ENCODE data around the gene PRKAG2. TPM values are rescaled to one million over a fixed set of nuclear protein-coding genes. Genes with fewer than 3 reads are reported as not detected.

Gene PRKAG2
- total and polyA plus RNA-seq, 2 of the 8 experiments (the other 6 are each of a cell fraction or from before 2014, with no cell fraction given), result 7.5 to 18.1 TPM

DNA sequence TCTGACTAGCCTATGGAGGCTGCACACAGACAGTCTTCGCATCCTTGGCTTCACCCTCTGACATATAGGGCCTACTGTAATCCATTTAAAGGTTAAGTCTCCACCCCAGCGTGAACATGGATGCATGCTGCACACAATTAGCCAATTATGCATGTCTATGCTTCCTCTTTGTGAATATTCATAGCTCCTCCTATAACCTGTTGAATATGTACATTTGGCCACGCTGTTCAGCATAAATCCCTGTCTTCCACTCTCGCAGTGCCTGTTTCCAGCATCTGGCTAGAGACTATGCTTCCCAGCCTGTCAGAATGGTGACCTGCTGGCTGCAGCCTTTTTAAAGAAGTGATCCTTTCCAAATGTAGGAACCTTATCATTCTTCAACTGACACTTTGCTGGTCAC is 106.7 kb downstream of the PRKAG2 start:
- Histone ChIP-seq H2AFZ (ENCODE audit: low read length) (no peak overlapping the region), H4K5ac (ENCODE audit: insufficient read length, low read depth, low read length) (no peak overlapping the region), H4K20me1 (replicated peaks in 1 of 2; ENCODE audit: control insufficient read depth in 1 of 2, insufficient read depth in 2 of 2, low read length in 2 of 2) (no peaks in the 10 kb centered on the region), H3K9me3 (ENCODE audit: insufficient read depth in 2 of 2, low read depth in 1 of 2, low read length in 1 of 2) (no peaks in the 10 kb centered on the region), H2BK20ac (ENCODE audit: low read length) (no peak overlapping the region), H3K4me3 (ENCODE audit: extremely low read depth in 1 of 4, insufficient read depth in 2 of 4, low read depth in 3 of 4, low read length in 4 of 4) (no peak overlapping the region), H2AK5ac (ENCODE audit: low read depth, low read length) (no peak overlapping the region), H3K56ac (replicated peaks; ENCODE audit: insufficient read length, low read depth, low read length) (no peak overlapping the region), H4K91ac (replicated peaks; ENCODE audit: insufficient read length, low read length) (no peak overlapping the region), H3K9ac (replicated peaks in 1 of 4; ENCODE audit: extremely low read depth in 1 of 4, low read depth in 3 of 4, low read length in 3 of 4) (no peak overlapping the region), H4K8ac (ENCODE audit: extremely low read depth, insufficient read depth, low read length) (no peak overlapping the region), H3K27ac (ENCODE audit: low read depth, low read length) (no peak overlapping the region), H3K18ac (ENCODE audit: extremely low read depth, low read length) (no peak overlapping the region), H3K4me2 (ENCODE audit: insufficient read depth in 1 of 2, low read depth in 2 of 2, low read length in 2 of 2) (no peak overlapping the region), H3K23me2 (ENCODE audit: low read depth, low read length) (no peaks in the 10 kb centered on the region), H3K27me3 (replicated peaks in 1 of 4; ENCODE audit: control insufficient read depth in 3 of 4, extremely low read depth in 1 of 4, insufficient read depth in 3 of 4, low read length in 3 of 4) (0 out of 7 replicates have a peak, but pooled peaks cover 0 to 1% (median 0%) of the 10 kb centered on the region in 4 experiments), H2BK12ac (ENCODE audit: low read depth, low read length) (no peak overlapping the region), H3K23ac (ENCODE audit: insufficient read length) (no peak overlapping the region), H3K4ac (replicated peaks; ENCODE audit: insufficient read length, low read depth, low read length) (no peak overlapping the region), H3K79me1 (ENCODE audit: low read depth, low read length) (no peaks in the 10 kb centered on the region), H2BK5ac (ENCODE audit: low read depth, low read length) (no peak overlapping the region), H2BK15ac (ENCODE audit: low read length) (no peak overlapping the region), H2BK120ac (replicated peaks; ENCODE audit: low read depth, low read length) (no peak overlapping the region), H3K4me1 (replicated peaks in 1 of 4; ENCODE audit: control insufficient read depth in 3 of 4, insufficient read depth in 4 of 4, low read length in 3 of 4) (peaks cover 0 to 4% (median 0%) of the 10 kb centered on the region in 4 experiments; a peak in 1 of 7 replicates), H3K14ac (ENCODE audit: insufficient read length) (no peak overlapping the region), H3K79me2 (ENCODE audit: control insufficient read depth in 1 of 2, insufficient read depth in 2 of 2, low read length in 2 of 2) (no peaks in the 10 kb centered on the region), H3K36me3 (ENCODE audit: control insufficient read depth in 2 of 4, insufficient read depth in 4 of 4, low read length in 3 of 4) (no peaks in the 10 kb centered on the region)
- DNase-seq (ENCODE audit: low read depth in 1 of 2, low spot score in 2 of 2) (no peak), FAIRE-seq (no peak)
- WGBS, 2 experiments (ENCODE audit: extremely low coverage in 1 of 2, insufficient coverage in 1 of 2, insufficient read length in 1 of 2, insufficient replicate concordance in 2 of 2, low coverage in 1 of 2, low lambda C conversion rate in 2 of 2, missing lambda C conversion rate in 1 of 2), result 85% methylated on average over 4 of the region's 4 CpGs; no CpG with 5 or more reads in 1 of the 2 experiments
- ChIA-PET POLR2A (ENCODE audit: partially characterized antibody) (no interaction called here), CTCF (ENCODE audit: partially characterized antibody) (interaction anchor here (1.2 to 4.8 kb wide), 3 partner anchors 11 to 132 kb away, joined by 3 to 35 read pairs (median 14); no protein-coding TSS in a partner anchor)
- TF ChIP-seq TCF12 (IDR thresholded peaks at IDR 0.05; ENCODE audit: low read depth, low read length) (no peak), RAD21 (IDR thresholded peaks at IDR 0.05 in 1 of 2, conservative IDR thresholded peaks at IDR 0.05 in 1 of 2; ENCODE audit: low read depth in 2 of 2, low read length in 2 of 2) (no peak), TEAD4 (IDR thresholded peaks at IDR 0.05; ENCODE audit: low read depth, low read length) (no peak), FOSL1 (IDR thresholded peaks at IDR 0.05; ENCODE audit: insufficient read depth, low read depth, low read length) (no peak), MAFK (IDR thresholded peaks at IDR 0.05; ENCODE audit: low read depth, low read length) (no peak), ZNF274 (IDR thresholded peaks at IDR 0.05; ENCODE audit: borderline replicate concordance, extremely low read depth, low read length) (no peak), RFX5 (IDR thresholded peaks at IDR 0.05; ENCODE audit: borderline replicate concordance, low read depth, low read length) (no peak), SUZ12 (IDR thresholded peaks at IDR 0.05; ENCODE audit: low read length) (no peak), CEBPB (IDR thresholded peaks at IDR 0.05; ENCODE audit: low read depth, low read length) (no peak), EZH2 (IDR thresholded peaks at IDR 0.05; ENCODE audit: low read depth, low read length, severe bottlenecking) (no peak), ATF3 (IDR thresholded peaks at IDR 0.05; ENCODE audit: insufficient read depth, low read depth, low read length) (no peak), YY1 (IDR thresholded peaks at IDR 0.05; ENCODE audit: low read depth, low read length) (no peak), JUN (IDR thresholded peaks at IDR 0.05; ENCODE audit: low read depth, low read length) (no peak), MAX (IDR thresholded peaks at IDR 0.05) (no peak)

Data from H1 (cell line).